ENCODE results near the gene AKR1B15.

DNA sequence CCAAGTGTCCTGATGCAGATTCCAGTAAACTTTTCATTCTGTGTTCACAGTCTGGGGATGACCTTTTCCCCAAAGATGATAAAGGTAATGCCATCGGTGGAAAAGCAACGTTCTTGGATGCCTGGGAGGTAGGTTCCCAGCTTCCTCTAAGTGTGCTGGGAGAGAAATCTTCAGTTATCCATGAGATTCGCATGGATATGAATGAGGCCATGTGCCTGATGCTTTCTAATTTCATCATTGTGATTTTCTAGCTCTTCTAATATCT lies 16.0 kb upstream of the AKR1B15 start:
- TF ChIP-seq, protein P1, sequence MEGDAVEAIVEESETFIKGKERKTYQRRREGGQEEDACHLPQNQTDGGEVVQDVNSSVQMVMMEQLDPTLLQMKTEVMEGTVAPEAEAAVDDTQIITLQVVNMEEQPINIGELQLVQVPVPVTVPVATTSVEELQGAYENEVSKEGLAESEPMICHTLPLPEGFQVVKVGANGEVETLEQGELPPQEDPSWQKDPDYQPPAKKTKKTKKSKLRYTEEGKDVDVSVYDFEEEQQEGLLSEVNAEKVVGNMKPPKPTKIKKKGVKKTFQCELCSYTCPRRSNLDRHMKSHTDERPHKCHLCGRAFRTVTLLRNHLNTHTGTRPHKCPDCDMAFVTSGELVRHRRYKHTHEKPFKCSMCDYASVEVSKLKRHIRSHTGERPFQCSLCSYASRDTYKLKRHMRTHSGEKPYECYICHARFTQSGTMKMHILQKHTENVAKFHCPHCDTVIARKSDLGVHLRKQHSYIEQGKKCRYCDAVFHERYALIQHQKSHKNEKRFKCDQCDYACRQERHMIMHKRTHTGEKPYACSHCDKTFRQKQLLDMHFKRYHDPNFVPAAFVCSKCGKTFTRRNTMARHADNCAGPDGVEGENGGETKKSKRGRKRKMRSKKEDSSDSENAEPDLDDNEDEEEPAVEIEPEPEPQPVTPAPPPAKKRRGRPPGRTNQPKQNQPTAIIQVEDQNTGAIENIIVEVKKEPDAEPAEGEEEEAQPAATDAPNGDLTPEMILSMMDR (IDR thresholded peaks at IDR 0.05): no peak
- no peak for TF ChIP-seq ZFX (IDR thresholded peaks at IDR 0.05; ENCODE audit: borderline replicate concordance)

Measured in 22Rv1 (cell line).